ENCODE measurements around the gene RALGPS1.

RALGPS1 gene

GRCh38 chr9:126953041-126953809 is 38.6 kb downstream of the RALGPS1 start:
- H3K27ac ChIP-seq (ENCODE audit: low read length), result no peak overlapping the region

GRCh38 chr9:126955811-126956210 is 41.2 kb downstream of the RALGPS1 start:
- TF ChIP-seq EZH2 (optimal IDR thresholded peaks at IDR 0.05; ENCODE audit: low read depth, low read length), result no peak
- TF ChIP-seq EZH2phosphoT487 (IDR thresholded peaks at IDR 0.05; ENCODE audit: low read length), result no peak
- TF ChIP-seq CTCF (IDR thresholded peaks at IDR 0.05; ENCODE audit: low read length), result no peak
- H3K27ac ChIP-seq (ENCODE audit: low read length), result no peak overlapping the region
- no peaks in the 10 kb centered on the region for H4K20me1 ChIP-seq (ENCODE audit: insufficient read depth, low read length)
- no peak overlapping the region for H2AFZ ChIP-seq (ENCODE audit: low read length)
- no peak for DNase-seq
- no peaks in the 10 kb centered on the region for H3K4me1 ChIP-seq (ENCODE audit: low read length)
- no peak overlapping the region for H3K4me2 ChIP-seq (ENCODE audit: low read depth, low read length)
- H3K9ac ChIP-seq (ENCODE audit: low read length), result no peak overlapping the region
- peaks cover 7% of the 10 kb centered on the region; the same call in 1 of the 2 replicates for H3K79me2 ChIP-seq (ENCODE audit: low read length)
- H3K9me2 ChIP-seq (replicated peaks; ENCODE audit: insufficient read depth, low read length), result no peaks in the 10 kb centered on the region
- no peak overlapping the region for H3K4me3 ChIP-seq (ENCODE audit: low read length)
- H3K9me3 ChIP-seq (replicated peaks; ENCODE audit: insufficient read depth, low read length), result no peaks in the 10 kb centered on the region
- H3K36me3 ChIP-seq (replicated peaks; ENCODE audit: insufficient read depth, low read length), result no peaks in the 10 kb centered on the region
- H3F3A ChIP-seq (ENCODE audit: insufficient read depth, low read length), result no peaks in the 10 kb centered on the region
- H3K27me3 ChIP-seq (replicated peaks; ENCODE audit: insufficient read depth, low read length), result no peaks in the 10 kb centered on the region

More at GRCh38 chr9:126953041-126953809, 38.6 kb downstream of the RALGPS1 start:
- Histone ChIP-seq H3F3A (ENCODE audit: insufficient read depth, low read length) (no peaks in the 10 kb centered on the region), H4K20me1 (ENCODE audit: insufficient read depth, low read length) (no peaks in the 10 kb centered on the region), H2AFZ (ENCODE audit: low read length) (no peak overlapping the region), H3K79me2 (ENCODE audit: low read length) (0 out of 2 replicates have a peak, but pooled peaks cover 3% of the 10 kb centered on the region), H3K36me3 (replicated peaks; ENCODE audit: insufficient read depth, low read length) (no peaks in the 10 kb centered on the region), H3K4me2 (ENCODE audit: low read depth, low read length) (no peak overlapping the region), H3K9me3 (replicated peaks; ENCODE audit: insufficient read depth, low read length) (no peaks in the 10 kb centered on the region), H3K9ac (ENCODE audit: low read length) (no peak overlapping the region), H3K9me2 (replicated peaks; ENCODE audit: insufficient read depth, low read length) (no peaks in the 10 kb centered on the region), H3K4me3 (ENCODE audit: low read length) (no peak overlapping the region), H3K4me1 (ENCODE audit: low read length) (no peaks in the 10 kb centered on the region), H3K27me3 (replicated peaks; ENCODE audit: insufficient read depth, low read length) (no peaks in the 10 kb centered on the region)
- no peak for TF ChIP-seq EZH2phosphoT487 (IDR thresholded peaks at IDR 0.05; ENCODE audit: low read length)
- TF ChIP-seq CTCF (IDR thresholded peaks at IDR 0.05; ENCODE audit: low read length), result no peak
- TF ChIP-seq EZH2 (optimal IDR thresholded peaks at IDR 0.05; ENCODE audit: low read depth, low read length), result no peak
- DNase-seq, result no peak

GRCh38 chr9:126956917-126957686 is 42.5 kb downstream of the RALGPS1 start:
- Histone ChIP-seq H3K36me3 (replicated peaks; ENCODE audit: insufficient read depth, low read length) (no peaks in the 10 kb centered on the region), H3K9me3 (replicated peaks; ENCODE audit: insufficient read depth, low read length) (no peaks in the 10 kb centered on the region), H3K27ac (ENCODE audit: low read length) (no peak overlapping the region), H3K79me2 (ENCODE audit: low read length) (peaks cover 7% of the 10 kb centered on the region; the same call in 1 of the 2 replicates), H2AFZ (ENCODE audit: low read length) (no peak overlapping the region), H4K20me1 (ENCODE audit: insufficient read depth, low read length) (no peaks in the 10 kb centered on the region), H3K4me2 (ENCODE audit: low read depth, low read length) (no peak overlapping the region), H3K27me3 (replicated peaks; ENCODE audit: insufficient read depth, low read length) (no peaks in the 10 kb centered on the region), H3K4me1 (ENCODE audit: low read length) (no peaks in the 10 kb centered on the region), H3K4me3 (ENCODE audit: low read length) (no peak overlapping the region), H3K9me2 (replicated peaks; ENCODE audit: insufficient read depth, low read length) (no peaks in the 10 kb centered on the region), H3F3A (ENCODE audit: insufficient read depth, low read length) (no peaks in the 10 kb centered on the region), H3K9ac (ENCODE audit: low read length) (no peak overlapping the region)
- no peak for TF ChIP-seq EZH2 (optimal IDR thresholded peaks at IDR 0.05; ENCODE audit: low read depth, low read length)
- TF ChIP-seq EZH2phosphoT487 (IDR thresholded peaks at IDR 0.05; ENCODE audit: low read length), result no peak
- TF ChIP-seq CTCF (IDR thresholded peaks at IDR 0.05; ENCODE audit: low read length), result no peak
- DNase-seq, result no peak
